ENCODE measurements around the gene GYG2. TPM values are rescaled to one million over a fixed set of nuclear protein-coding genes. Genes with fewer than 3 reads are reported as not detected.
"Not testable (repeated sequence)": the region's sequence is repeated elsewhere in the genome, so short reads cannot be mapped to it uniquely, and the experiment has no call there.

The GYG2 gene
- total RNA-seq, 3 donors from 2014 or later = 23.1 to 84.7 (median 40.6) TPM

DNA sequence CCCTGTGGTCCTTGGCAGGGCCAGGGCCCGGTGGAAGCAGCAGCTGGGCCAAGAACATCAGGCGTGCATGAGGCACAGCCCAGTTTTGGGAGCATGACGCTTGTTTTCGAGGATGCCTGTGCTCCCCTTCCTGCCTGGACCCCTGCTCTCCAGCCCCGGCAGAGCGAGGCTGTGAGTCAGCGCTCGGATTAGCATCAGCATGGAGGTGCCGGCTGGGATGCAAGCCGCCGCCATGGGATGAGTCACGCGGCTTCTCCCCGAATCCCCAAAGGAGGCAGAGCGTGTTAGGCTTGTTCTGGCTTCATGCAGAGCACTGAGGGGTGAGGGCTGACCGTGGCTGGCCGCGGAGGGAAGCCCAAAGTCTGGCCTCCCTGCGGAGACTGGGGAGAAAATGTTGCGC, 23.9 kb upstream of the GYG2 start:
- H3K4me1 ChIP-seq; H3K36me3 ChIP-seq; intact Hi-C loops (cut with DNase I; ENCODE audit: low total_unique reads); H3K4me3 ChIP-seq; DNase-seq (ENCODE audit: low spot score in 2 of 2); H3K9me3 ChIP-seq; H3K27me3 ChIP-seq: not testable (repeated sequence)
- H3K27ac ChIP-seq = peak overlapping the region; percentile 42 to 66

DNA sequence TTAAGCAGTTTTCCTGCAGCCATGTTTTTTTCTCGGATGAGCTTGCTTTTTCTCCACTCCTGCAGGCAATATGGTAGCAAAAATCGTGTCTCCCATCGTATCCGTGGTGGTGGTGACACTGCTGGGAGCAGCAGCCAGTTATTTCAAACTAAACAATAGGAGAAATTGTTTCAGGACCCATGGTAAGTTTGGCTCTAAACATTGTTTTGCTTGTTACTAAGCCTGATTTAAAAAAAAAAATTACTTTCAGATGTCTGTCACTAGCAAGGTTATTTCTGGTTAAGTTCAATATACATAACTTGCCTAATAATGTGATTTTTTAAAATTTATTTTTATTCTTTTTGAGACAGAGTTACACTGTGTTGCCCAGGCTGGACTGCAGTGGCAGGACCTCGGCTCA, 17.5 kb upstream of the GYG2 start:
- no peak for TF ChIP-seq CTCF (IDR thresholded peaks at IDR 0.05)
- TF ChIP-seq POLR2A (IDR thresholded peaks at IDR 0.05) = no peak
- no peak for TF ChIP-seq POLR2AphosphoS5 (IDR thresholded peaks at IDR 0.05)
- H3K27me3 ChIP-seq = no peaks in the 10 kb centered on the region
- no peaks in the 10 kb centered on the region for H3K36me3 ChIP-seq
- no peaks in the 10 kb centered on the region for H3K9me3 ChIP-seq
- no peak for DNase-seq (ENCODE audit: low spot score in 2 of 2)
- no peak overlapping the region for H3K4me3 ChIP-seq
- no peak overlapping the region for H3K27ac ChIP-seq
- no peaks in the 10 kb centered on the region for H3K4me1 ChIP-seq
- intact Hi-C loops (cut with DNase I; ENCODE audit: low total_unique reads) = no loop called here

DNA sequence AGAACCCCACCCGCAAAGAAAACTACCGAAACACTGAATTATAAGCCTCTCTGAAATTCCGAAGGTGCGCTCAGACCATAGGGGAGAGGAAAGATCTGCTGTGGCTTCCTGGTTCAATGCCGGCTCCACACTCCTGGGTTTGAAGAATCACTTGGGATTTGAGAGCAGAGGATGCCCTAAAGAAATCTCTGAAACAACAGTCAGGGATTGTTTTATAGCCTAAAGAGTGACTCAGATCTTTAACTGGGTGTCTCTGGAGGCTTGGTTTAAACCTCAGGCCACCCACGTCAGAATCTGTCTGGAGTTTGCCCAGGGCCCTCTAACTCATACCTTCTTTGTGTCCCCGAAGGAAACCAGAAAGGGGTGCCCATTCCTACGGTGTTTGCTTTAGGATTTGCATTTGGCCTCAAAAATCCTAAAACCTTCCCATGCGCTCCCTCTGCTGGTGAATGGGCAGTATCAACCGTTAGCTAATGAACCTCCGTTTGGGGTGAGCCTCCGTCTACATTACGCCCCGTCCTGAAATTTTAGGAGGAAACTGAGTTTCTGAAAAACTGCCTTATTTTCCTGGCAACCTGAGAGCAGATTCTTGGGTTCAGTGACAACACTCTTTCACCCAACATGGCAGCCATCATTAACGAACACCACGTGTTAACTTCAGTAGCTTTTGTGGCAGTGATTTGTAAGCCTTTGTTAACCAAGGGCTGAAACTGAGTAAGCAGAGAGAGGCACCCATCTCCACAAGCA, 16.4 kb upstream of the GYG2 start:
- H3K27ac ChIP-seq; H3K36me3 ChIP-seq; H3K27me3 ChIP-seq; H3K4me1 ChIP-seq; H3K9me3 ChIP-seq; intact Hi-C loops (cut with DNase I; ENCODE audit: low total_unique reads); DNase-seq (ENCODE audit: low spot score in 2 of 2): not testable (repeated sequence)
- peak; percentile 58 to 70 (median 63) for TF ChIP-seq CTCF (IDR thresholded peaks at IDR 0.05)
- peak overlapping the region in 1 of 3 donors; percentile 41 for H3K4me3 ChIP-seq

DNA sequence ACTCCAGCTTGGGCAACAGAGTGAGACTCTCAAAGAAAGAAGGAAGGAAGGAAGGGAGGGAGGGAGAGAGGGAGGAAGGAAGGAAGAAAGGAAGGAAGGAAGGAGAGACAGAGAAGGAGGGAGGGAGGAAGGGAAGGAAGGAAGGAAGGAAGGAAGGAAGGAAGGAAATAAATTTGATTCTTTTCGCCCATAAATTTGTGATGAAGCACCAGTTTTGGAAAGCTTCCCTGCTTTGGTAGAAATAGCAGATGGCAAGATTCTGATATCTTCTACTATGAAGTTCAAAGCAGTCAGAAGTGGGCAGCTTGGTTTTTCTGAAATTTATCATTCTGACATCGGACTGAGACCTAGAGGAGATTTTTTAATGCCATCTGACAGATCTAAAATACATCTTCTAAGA, 11.7 kb upstream of the GYG2 start:
- TF ChIP-seq POLR2A (IDR thresholded peaks at IDR 0.05) (no peak), CTCF (IDR thresholded peaks at IDR 0.05) (no peak), POLR2AphosphoS5 (IDR thresholded peaks at IDR 0.05) (no peak)
- intact Hi-C loops (cut with DNase I; ENCODE audit: low total_unique reads) = no loop called here
- DNase-seq (ENCODE audit: low spot score in 2 of 2) = no peak

DNA sequence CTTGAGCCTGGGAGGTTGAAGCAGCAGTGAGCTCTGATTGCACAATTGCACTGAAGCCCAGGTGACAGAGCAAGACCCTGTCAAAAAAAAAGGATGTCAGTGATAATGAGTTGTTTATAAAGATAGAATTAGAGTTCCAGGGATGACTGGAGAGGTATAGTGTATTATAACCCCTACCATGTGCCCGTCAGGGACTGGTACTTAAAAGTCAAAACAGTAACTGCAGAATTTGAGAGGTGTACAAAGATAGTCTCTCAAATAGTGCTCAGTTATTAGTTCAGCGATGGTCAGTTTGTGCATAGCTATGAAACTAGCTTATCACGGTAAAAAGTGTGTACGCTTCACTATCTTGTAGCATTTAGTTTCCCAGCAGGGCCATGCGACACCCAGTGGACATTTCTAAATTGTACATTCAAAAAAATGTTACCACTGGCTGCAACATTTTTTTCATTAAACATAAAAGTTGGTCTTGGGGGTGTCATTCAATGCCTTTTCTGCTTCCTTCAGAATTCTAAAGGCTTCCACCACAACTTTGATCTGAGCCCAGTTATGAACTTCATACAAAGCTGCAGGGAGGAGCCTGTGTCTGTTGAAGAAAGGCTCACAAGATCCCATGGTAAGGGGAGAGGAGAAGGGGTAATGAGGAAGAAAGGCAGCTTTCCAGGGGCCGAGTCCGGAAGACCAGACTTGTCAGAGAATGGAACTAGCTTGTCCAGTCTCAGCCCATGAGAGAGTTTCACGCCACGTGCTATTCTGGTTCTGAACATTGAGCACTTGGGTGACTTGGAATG, 9.2 kb upstream of the GYG2 start:
- TF ChIP-seq CTCF (IDR thresholded peaks at IDR 0.05) = no peak
- TF ChIP-seq POLR2A (IDR thresholded peaks at IDR 0.05) = no peak
- TF ChIP-seq POLR2AphosphoS5 (IDR thresholded peaks at IDR 0.05) = no peak
- Histone ChIP-seq H3K4me1 (no peaks in the 10 kb centered on the region), H3K27ac (no peak overlapping the region), H3K4me3 (no peak overlapping the region), H3K36me3 (no peaks in the 10 kb centered on the region), H3K27me3 (peaks cover 0 to 4% of the 10 kb centered on the region in 2 donors), H3K9me3 (no peaks in the 10 kb centered on the region)
- no peak for DNase-seq (ENCODE audit: low spot score in 2 of 2)
- intact Hi-C loops (cut with DNase I; ENCODE audit: low total_unique reads) = no loop called here

More for the DNA sequence above, 11.7 kb upstream of the GYG2 start:
- Histone ChIP-seq H3K27ac (no peak overlapping the region), H3K4me3 (no peak overlapping the region), H3K4me1 (no peaks in the 10 kb centered on the region), H3K36me3 (no peaks in the 10 kb centered on the region), H3K9me3 (no peaks in the 10 kb centered on the region), H3K27me3 (peaks cover 0 to 4% of the 10 kb centered on the region in 2 donors)

All from breast epithelium (tissue), 4 donors.